HG02588 (cell line): Measurements from ENCODE around the gene LZTS2.

ENCODE experiments used
- ATAC-seq: cut with Tn5 transposase; IDR thresholded peaks from one replicate; pipeline ENCODE4 v1.9.1; 2021; ENCODE audit warnings: mild to moderate bottlenecking, moderate library complexity; ENCODE audit not compliant: unreplicated experiment

LZTS2 gene

GRCh38 chr10:100978121-100978900 lies 21.3 kb upstream of the LZTS2 start:
- ATAC-seq = no peak

- no peak for ATAC-seq
Measured at GRCh38 chr10:100978901-100979195, 20.8 kb upstream of the LZTS2 start.

GRCh38 chr10:100979791-100980272 lies 19.8 kb upstream of the LZTS2 start:
- no peak for ATAC-seq

GRCh38 chr10:100980311-100980710 lies 19.3 kb upstream of the LZTS2 start:
- no peak for ATAC-seq

- no peak for ATAC-seq
Measured at GRCh38 chr10:100980711-100981110, 18.9 kb upstream of the LZTS2 start.

- ATAC-seq = no peak
Measured at GRCh38 chr10:100981178-100981772, 18.3 kb upstream of the LZTS2 start.

- no peak for ATAC-seq
Measured at GRCh38 chr10:100982916-100983830, 16.4 kb upstream of the LZTS2 start.

GRCh38 chr10:100983868-100984671 lies 15.5 kb upstream of the LZTS2 start:
- ATAC-seq = no peak

GRCh38 chr10:100984672-100985177 lies 14.9 kb upstream of the LZTS2 start:
- ATAC-seq = no peak

- no peak for ATAC-seq
Measured at GRCh38 chr10:100985336-100985735, 14.3 kb upstream of the LZTS2 start.

- ATAC-seq = no peak
Measured at GRCh38 chr10:100986623-100986951, 13.0 kb upstream of the LZTS2 start.

GRCh38 chr10:100986952-100987684 lies 12.5 kb upstream of the LZTS2 start, which contains the start of the genes MRPL43 and TWNK:
MRPL43 (minus strand) TSS chr10:100987497; CDS start chr10:100987443, 54 bp downstream.
TWNK (plus strand) TSS chr10:100987543; CDS start chr10:100988211, 668 bp downstream.
- ATAC-seq = peak; percentile 74

GRCh38 chr10:100987685-100988049 lies 11.9 kb upstream of the LZTS2 start:
- no peak for ATAC-seq

- no peak for ATAC-seq
Measured at GRCh38 chr10:100988166-100988565, 11.4 kb upstream of the LZTS2 start.

GRCh38 chr10:100989088-100989487 lies 10.5 kb upstream of the LZTS2 start:
- ATAC-seq = no peak

- ATAC-seq = no peak
Measured at GRCh38 chr10:100993986-100994708, 5.5 kb upstream of the LZTS2 start.

GRCh38 chr10:100995181-100995580 lies 4.4 kb upstream of the LZTS2 start:
- ATAC-seq = no peak

GRCh38 chr10:100996678-100997359 lies 2.8 kb upstream of the LZTS2 start:
- no peak for ATAC-seq
